NB4 (cell line): ENCODE data around the gene GAST.

Source experiments
- MAX ChIP-seq: IDR thresholded peaks from 2 replicates; pipeline ENCODE4 v1.6.1; 2011; ENCODE audit warnings: low read depth, low read length
- MYC ChIP-seq: IDR thresholded peaks from 2 replicates; pipeline ENCODE4 v1.6.1; 2011; ENCODE audit warnings: low read depth, low read length
- POLR2A ChIP-seq: IDR thresholded peaks from 2 replicates; pipeline ENCODE4 v1.6.1; 2011; ENCODE audit warnings: mild to moderate bottlenecking; ENCODE audit not compliant: insufficient read length; ENCODE audit errors: extremely low read depth
- TF ChIP-seq, protein P1 (sequence below): IDR thresholded peaks from one replicate; pipeline ENCODE4 v1.5.1; 2012; ENCODE audit warnings: low read depth, low read length

DNA sequence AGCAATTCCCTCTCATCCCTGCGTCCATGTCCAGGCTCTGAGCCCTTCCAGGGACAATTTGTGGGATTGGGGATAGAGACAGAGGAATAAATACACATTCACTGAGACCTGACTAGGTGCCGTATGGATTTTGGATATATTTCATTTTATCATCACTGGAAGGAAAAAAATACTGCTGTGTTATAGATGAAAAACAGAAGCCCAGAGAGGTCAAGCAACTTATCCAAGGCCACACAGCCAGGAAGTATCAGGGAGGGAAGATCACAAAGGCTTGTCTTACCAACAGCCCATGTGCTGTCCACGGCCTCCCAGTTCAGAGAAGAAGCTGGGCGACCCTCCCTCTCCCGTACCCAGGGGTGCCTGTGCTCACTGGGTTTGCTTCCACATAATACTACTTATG lies 28.4 kb downstream of the GAST start:
- TF ChIP-seq, protein P1, sequence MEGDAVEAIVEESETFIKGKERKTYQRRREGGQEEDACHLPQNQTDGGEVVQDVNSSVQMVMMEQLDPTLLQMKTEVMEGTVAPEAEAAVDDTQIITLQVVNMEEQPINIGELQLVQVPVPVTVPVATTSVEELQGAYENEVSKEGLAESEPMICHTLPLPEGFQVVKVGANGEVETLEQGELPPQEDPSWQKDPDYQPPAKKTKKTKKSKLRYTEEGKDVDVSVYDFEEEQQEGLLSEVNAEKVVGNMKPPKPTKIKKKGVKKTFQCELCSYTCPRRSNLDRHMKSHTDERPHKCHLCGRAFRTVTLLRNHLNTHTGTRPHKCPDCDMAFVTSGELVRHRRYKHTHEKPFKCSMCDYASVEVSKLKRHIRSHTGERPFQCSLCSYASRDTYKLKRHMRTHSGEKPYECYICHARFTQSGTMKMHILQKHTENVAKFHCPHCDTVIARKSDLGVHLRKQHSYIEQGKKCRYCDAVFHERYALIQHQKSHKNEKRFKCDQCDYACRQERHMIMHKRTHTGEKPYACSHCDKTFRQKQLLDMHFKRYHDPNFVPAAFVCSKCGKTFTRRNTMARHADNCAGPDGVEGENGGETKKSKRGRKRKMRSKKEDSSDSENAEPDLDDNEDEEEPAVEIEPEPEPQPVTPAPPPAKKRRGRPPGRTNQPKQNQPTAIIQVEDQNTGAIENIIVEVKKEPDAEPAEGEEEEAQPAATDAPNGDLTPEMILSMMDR: no peak
- TF ChIP-seq POLR2A (no peak), MAX (no peak), MYC (no peak)
